GM13977 (cell line): ENCODE data around the gene STX8.

Experiments used
- DNase-seq: peaks from one replicate; pipeline ENCODE4 v3.0.0; 2012; ENCODE audit warnings: low spot score
- in situ Hi-C: fragments of 300-500 bp; cut with MboI; formaldehyde crosslinking; loops from one replicate; pipeline ENCODE4 v1.12.0; 2022; ENCODE audit warnings: low sequenced_read_pairs, low pct_unique_long_range_greater_than_20kb, mixed read lengths, inconsistent platforms; ENCODE audit not compliant: unreplicated experiment
- TF ChIP-seq, protein P1 (sequence below): IDR thresholded peaks from 2 replicates; pipeline ENCODE4 v1.5.1; 2012; ENCODE audit warnings: mild to moderate bottlenecking, control low read depth; ENCODE audit not compliant: insufficient read depth; ENCODE audit errors: extremely low read depth, missing control alignments

Gene STX8

DNA sequence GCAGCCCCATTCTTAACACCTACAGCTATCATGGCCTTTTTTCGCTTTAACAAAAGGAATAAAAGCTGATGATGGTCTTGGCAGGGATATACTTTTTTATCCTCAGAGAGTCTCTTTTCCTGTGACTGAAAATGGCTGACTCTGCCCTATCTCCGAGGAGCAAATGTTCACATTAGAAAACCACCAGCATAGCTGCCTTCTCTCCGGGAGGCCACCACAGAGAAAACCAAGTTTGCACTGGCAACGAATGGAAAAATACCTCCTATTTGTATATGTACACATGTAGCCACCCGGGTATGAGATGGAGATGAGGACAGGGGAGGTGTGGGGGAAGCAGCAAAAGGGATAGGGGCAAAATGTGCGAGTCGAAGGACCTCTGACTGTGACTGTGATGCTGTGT lies 88.2 kb downstream of the STX8 start:
- DNase-seq = no peak
- TF ChIP-seq, protein P1, sequence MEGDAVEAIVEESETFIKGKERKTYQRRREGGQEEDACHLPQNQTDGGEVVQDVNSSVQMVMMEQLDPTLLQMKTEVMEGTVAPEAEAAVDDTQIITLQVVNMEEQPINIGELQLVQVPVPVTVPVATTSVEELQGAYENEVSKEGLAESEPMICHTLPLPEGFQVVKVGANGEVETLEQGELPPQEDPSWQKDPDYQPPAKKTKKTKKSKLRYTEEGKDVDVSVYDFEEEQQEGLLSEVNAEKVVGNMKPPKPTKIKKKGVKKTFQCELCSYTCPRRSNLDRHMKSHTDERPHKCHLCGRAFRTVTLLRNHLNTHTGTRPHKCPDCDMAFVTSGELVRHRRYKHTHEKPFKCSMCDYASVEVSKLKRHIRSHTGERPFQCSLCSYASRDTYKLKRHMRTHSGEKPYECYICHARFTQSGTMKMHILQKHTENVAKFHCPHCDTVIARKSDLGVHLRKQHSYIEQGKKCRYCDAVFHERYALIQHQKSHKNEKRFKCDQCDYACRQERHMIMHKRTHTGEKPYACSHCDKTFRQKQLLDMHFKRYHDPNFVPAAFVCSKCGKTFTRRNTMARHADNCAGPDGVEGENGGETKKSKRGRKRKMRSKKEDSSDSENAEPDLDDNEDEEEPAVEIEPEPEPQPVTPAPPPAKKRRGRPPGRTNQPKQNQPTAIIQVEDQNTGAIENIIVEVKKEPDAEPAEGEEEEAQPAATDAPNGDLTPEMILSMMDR = no peak
- in situ Hi-C loops = no loop called here

DNA sequence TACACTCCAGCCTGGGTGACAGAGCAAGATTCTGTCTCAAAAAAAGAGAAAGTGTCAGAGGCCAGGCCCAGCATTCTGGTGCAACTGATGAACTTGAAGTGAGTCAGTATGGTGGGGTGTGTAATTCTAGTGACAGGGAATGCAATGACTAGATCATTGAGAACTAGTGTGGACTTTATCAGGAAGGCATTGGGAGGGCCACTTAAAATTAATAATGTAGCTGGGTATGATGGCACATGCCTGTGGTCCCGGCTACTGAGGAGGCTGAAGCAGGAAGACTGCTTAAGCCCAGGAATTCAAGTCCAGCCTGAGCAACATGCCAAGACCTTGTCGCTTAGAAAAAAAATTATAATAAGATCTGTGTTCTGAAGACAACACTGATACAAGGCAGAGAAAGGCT lies 90.8 kb downstream of the STX8 start:
- TF ChIP-seq, protein P1 = no peak
- in situ Hi-C loops = no loop called here
- DNase-seq = no peak

DNA sequence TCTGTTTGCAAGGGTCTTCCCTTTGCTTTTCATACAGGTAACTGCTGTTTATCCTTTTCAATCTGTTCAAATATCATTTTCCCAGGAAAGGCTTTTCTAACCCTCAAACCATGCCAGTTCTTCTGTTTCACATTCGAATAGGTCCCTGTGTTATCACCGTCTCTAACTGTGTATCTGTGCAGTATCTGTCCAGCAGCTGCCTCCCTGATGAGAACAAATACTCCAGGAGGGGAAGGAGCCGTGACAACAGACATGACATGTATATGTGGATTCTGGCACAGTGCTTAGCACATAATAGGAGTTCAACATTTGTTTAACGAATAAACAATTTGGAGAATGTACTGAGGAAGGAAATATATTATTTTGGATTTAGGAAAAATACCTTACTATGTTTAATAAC lies 95.7 kb downstream of the STX8 start:
- TF ChIP-seq, protein P1 = no peak
- in situ Hi-C loops = no loop called here
- DNase-seq = no peak

DNA sequence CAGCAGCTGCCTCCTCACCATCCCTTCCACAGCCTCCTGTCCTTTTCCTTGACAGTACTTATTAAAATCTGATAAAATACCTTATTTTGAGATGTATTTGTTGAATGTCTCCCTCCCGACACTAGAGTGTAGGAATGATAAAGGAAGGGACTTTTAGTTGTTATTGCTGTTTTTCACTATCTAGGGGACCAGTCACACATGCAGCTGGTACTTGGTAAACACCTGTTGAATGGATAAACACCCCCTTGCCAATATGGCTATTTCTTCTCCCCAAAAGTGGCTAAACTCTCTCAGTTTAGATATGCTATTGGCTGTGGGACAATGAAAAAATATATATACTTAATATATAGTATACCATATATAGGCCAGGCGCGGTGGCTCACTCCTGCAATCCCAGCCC lies 96.7 kb downstream of the STX8 start:
- in situ Hi-C loops = no loop called here
- TF ChIP-seq, protein P1 = no peak
- DNase-seq = no peak

DNA sequence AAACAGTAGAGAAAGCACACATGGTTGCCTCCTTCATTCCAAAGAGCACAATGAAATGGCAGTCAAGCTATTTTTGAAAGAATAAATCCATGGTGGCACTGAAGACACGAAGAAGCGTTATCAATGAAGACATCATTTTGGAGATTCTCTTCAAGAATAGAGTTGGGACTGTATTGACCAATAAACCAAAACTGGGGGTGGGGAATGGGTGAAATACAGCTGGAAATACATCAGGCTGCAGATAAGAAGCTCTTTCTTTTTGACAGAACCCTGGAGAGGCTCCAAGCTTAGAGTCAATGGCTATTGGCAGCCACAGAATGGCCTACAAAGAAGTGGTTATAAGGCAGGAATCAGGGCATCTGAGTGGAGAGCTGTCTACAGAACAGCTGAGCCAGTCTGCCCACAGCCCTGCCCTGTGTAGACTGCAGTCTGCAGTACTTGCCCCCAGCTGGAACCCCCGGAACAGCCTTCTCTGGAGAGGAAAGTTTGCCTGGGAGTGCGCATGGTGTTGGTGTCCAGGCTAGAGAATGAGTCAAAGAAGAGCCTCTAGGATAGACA lies 100.4 kb downstream of the STX8 start:
- in situ Hi-C loops = no loop called here
- no peak for DNase-seq
- TF ChIP-seq, protein P1 = no peak

DNA sequence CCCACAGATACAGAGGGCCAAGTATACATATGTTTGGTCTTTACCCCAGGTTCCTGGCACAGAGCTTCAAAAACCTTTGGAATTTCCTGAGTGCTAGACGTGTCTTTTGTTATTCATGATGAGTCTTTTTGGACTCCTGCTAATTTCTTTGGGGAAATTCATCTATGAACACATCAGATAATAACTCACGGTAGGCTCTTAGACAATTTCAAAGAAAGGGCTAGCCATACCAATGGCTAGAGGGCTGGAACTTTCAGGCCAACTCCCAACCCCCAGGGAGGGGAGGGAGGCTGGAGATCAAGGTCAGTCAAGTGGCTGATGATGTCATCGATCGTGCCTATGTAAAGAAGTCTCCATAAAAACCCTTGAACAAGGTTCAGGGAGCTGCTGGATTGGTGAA lies 101.9 kb downstream of the STX8 start:
- TF ChIP-seq, protein P1 = no peak
- in situ Hi-C loops = no loop called here
- DNase-seq = no peak

DNA sequence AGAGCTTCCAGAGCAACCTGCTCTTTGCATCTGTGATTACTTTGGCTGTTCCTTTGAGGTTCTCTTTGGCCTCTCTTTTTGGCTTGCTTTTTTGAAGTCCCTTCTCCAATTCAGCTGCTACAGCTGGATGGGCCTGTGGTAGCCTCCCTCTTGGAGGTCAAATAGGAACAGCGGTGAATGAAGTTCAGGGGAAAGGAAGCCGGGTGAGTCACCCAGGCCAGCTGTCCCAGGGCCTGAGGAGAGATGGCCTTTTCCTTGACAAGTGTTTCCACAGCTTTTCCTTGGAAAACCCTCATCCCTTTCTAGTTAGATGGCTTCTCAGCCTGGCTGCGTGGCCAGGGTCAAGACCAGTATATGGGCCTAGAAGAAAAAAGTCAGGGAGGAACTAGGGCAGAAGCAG lies 103.1 kb downstream of the STX8 start:
- DNase-seq = no peak
- in situ Hi-C loops = no loop called here
- TF ChIP-seq, protein P1 = no peak
